Prostate gland (tissue), 2 donors: ENCODE results near the gene LITAFD. TPM values are rescaled to one million over a fixed set of nuclear protein-coding genes. Genes with fewer than 3 reads are reported as not detected.

Source experiments
- DNase-seq: peaks from one replicate; pipeline ENCODE4 v3.0.0-alpha.2; 2019; ENCODE audit warnings: low spot score
- H3K27ac ChIP-seq, 2 donors: fragments of 200-600 bp; sonication (generic); 2 replicates each; pipeline ENCODE4 v1.5.1; 2017 to 2019
- H3K27me3 ChIP-seq: fragments of 200-600 bp; sonication (generic); replicated peaks from 2 replicates; pipeline ENCODE4 v1.5.1; 2019; ENCODE audit not compliant: insufficient read depth
- H3K36me3 ChIP-seq, 2 donors: fragments of 200-600 bp; sonication (generic); 1 replicate in 1 of 2; 2 replicates in 1 of 2; pipeline versions ENCODE4 v1.5.1 to v1.8.1; 2017 to 2019
- H3K4me1 ChIP-seq: fragments of 200-600 bp; sonication (generic); replicated peaks from 2 replicates; pipeline ENCODE4 v1.5.1; 2019
- H3K4me3 ChIP-seq, 2 donors: fragments of 200-600 bp; sonication (generic); 2 replicates each; pipeline ENCODE4 v1.5.1; 2017 to 2019
- H3K9me3 ChIP-seq: fragments of 200-600 bp; sonication (generic); 2 replicates; pipeline ENCODE4 v1.5.1; 2017
- CTCF ChIP-seq, 4 experiments: fragments of 200-600 bp in 2 of 4; fragments of 450-650 bp in 2 of 4; sonication (generic) in 2 of 4; IDR thresholded peaks; 1 replicate in 3 of 4; 2 replicates in 1 of 4; pipeline ENCODE4 v1.5.1; 2016 to 2019; ENCODE audit warnings: antibody characterized with exemption in 4 of 4, mild to moderate bottlenecking in 2 of 4, moderate library complexity in 2 of 4
- POLR2A ChIP-seq: fragments of 450-650 bp; IDR thresholded peaks from one replicate; pipeline ENCODE4 v1.6.1; 2016; ENCODE audit warnings: antibody characterized with exemption, mild to moderate bottlenecking
- POLR2AphosphoS5 ChIP-seq: sonication (generic); formaldehyde crosslinking; IDR thresholded peaks from one replicate; pipeline ENCODE4 v1.6.1; 2017; ENCODE audit warnings: antibody characterized with exemption
- WGBS: methylation state at CpG from one replicate; pipeline ENCODE4 v1.1.5; 2018; 5-methylcytosine and 5-hydroxymethylcytosine counted together
- intact Hi-C: fragments of 100-400 bp; cut with DNase I; formaldehyde crosslinking; loops from one replicate; pipeline ENCODE4 v1.14.2; 2022
- total RNA-seq, 2 donors: library from RNA; depleted of rRNA; stranded (reverse); fragments of >200 nt; gene quantifications; one replicate each; pipeline ENCODE4 v1.1.0, GENCODE V29; 2016

The LITAFD gene
- total RNA-seq, 2 donors from 2014 or later = 2.3 TPM; not detected in 1

GRCh38 chr16:8866884-8867215 lies 15.3 kb upstream of the LITAFD start:
- no peak for TF ChIP-seq POLR2A
- TF ChIP-seq POLR2AphosphoS5 = no peak
- no peak for TF ChIP-seq CTCF (IDR thresholded peaks at IDR 0.05)
- Histone ChIP-seq H3K27me3 (no peaks in the 10 kb centered on the region), H3K4me1 (peaks cover 11% of the 10 kb centered on the region), H3K27ac (peak overlapping the region; percentile 66 to 78), H3K9me3 (no peaks in the 10 kb centered on the region), H3K4me3 (peak overlapping the region; percentile 54 to 56), H3K36me3 (no peaks in the 10 kb centered on the region)
- DNase-seq = no peak
- WGBS = 12% methylated on average over 16 of the region's 16 CpGs
- intact Hi-C loops = loop anchor here (5.0 kb wide), 2 partner anchors 70 to 190 kb away; partner anchors contain the start of genes PMM2 and TMEM186

GRCh38 chr16:8867216-8867931 lies 14.8 kb upstream of the LITAFD start:
- Histone ChIP-seq H3K27ac (peak overlapping the region; percentile 66 to 78), H3K36me3 (no peaks in the 10 kb centered on the region), H3K4me3 (peak overlapping the region; percentile 54 to 56), H3K4me1 (peaks cover 11% of the 10 kb centered on the region), H3K27me3 (no peaks in the 10 kb centered on the region), H3K9me3 (no peaks in the 10 kb centered on the region)
- TF ChIP-seq POLR2A = no peak
- TF ChIP-seq CTCF (IDR thresholded peaks at IDR 0.05) = no peak
- no peak for TF ChIP-seq POLR2AphosphoS5
- DNase-seq = no peak
- 4% methylated on average over 35 of the region's 35 CpGs for whole genome bisulfite sequencing
- intact Hi-C loops = loop anchor here (5.0 kb wide), 2 partner anchors 70 to 190 kb away; partner anchors contain the start of genes PMM2 and TMEM186

- H3K4me1 ChIP-seq = peaks cover 11% of the 10 kb centered on the region
- H3K27me3 ChIP-seq = no peaks in the 10 kb centered on the region
- H3K9me3 ChIP-seq = no peaks in the 10 kb centered on the region
- intact Hi-C loops = loop anchor here (5.0 kb wide), 2 partner anchors 71 to 191 kb away; partner anchors contain the start of genes PMM2 and TMEM186
- DNase-seq = no peak
- TF ChIP-seq POLR2A (no peak), CTCF (IDR thresholded peaks at IDR 0.05) (no peak), POLR2AphosphoS5 (no peak)
- peak overlapping the region; percentile 54 to 56 for H3K4me3 ChIP-seq
- WGBS = 1% methylated on average over 15 of the region's 16 CpGs
- no peaks in the 10 kb centered on the region for H3K36me3 ChIP-seq
- peak overlapping the region; percentile 66 to 78 for H3K27ac ChIP-seq
Measured at GRCh38 chr16:8867932-8868415, 14.2 kb upstream of the LITAFD start.

- H3K4me1 ChIP-seq = peaks cover 11% of the 10 kb centered on the region
- intact Hi-C loops = loop anchor here (5.0 kb wide), 2 partner anchors 71 to 191 kb away; partner anchors contain the start of genes PMM2 and TMEM186
Measured at GRCh38 chr16:8868416-8869211, 13.5 kb upstream of the LITAFD start, which contains the start of gene CARHSP1. TSS of gene CARHSP1 (minus strand) at chr16:8869006. CDS start at chr16:8859328, 9,678 bp downstream.

More at GRCh38 chr16:8868416-8869211, 13.5 kb upstream of the LITAFD start, which contains the start of gene CARHSP1:
- WGBS = 1% methylated on average over 27 of the region's 83 CpGs
- Histone ChIP-seq H3K36me3 (no peaks in the 10 kb centered on the region), H3K27ac (peak within 1 kb of the TSS; percentile 66 to 78), H3K27me3 (no peaks in the 10 kb centered on the region), H3K9me3 (no peaks in the 10 kb centered on the region), H3K4me3 (peak within 1 kb of the TSS; percentile 54 to 56)
- TF ChIP-seq POLR2AphosphoS5 = peak; percentile 82
- TF ChIP-seq POLR2A = peak; percentile 89
- peak in 1 of 4 experiments; percentile 7 for TF ChIP-seq CTCF (IDR thresholded peaks at IDR 0.05)
- peak; percentile 87 for DNase-seq
